ENCODE data around the gene TRPM5.

DNA sequence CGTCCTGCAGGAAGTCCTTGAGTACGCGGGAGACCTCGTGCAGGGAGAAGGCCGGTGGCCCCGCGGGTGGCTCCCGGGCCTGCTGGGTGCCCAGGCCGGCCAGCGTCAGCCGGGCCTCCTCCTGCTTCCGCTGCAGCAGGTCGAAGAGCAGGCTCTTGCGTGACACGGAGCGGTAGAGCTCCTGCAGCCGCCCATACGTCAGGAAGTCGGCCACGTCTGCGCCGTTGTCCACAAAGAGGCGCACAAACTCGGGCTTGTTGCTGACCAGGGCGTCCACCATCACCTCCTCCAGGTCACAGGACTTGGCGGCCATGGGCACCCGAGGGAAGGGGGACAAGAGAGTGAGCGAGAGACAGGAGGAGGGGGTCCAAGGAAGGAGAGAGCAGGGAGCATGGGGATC lies 29.1 kb downstream of the TRPM5 start:
- TF ChIP-seq, protein P1, sequence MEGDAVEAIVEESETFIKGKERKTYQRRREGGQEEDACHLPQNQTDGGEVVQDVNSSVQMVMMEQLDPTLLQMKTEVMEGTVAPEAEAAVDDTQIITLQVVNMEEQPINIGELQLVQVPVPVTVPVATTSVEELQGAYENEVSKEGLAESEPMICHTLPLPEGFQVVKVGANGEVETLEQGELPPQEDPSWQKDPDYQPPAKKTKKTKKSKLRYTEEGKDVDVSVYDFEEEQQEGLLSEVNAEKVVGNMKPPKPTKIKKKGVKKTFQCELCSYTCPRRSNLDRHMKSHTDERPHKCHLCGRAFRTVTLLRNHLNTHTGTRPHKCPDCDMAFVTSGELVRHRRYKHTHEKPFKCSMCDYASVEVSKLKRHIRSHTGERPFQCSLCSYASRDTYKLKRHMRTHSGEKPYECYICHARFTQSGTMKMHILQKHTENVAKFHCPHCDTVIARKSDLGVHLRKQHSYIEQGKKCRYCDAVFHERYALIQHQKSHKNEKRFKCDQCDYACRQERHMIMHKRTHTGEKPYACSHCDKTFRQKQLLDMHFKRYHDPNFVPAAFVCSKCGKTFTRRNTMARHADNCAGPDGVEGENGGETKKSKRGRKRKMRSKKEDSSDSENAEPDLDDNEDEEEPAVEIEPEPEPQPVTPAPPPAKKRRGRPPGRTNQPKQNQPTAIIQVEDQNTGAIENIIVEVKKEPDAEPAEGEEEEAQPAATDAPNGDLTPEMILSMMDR (IDR thresholded peaks at IDR 0.05): no peak
- no peak for TF ChIP-seq EZH2 (IDR thresholded peaks at IDR 0.05)
- no peak for TF ChIP-seq EZH2phosphoT487 (IDR thresholded peaks at IDR 0.05)

All from neural progenitor cell (in vitro differentiated cells).